BLaER1 (cell line): ENCODE results near the gene STPG3.
A peak's percentile ranks its signal among the peaks of the same experiment; 100 is the strongest.

Experiments
- H3K27ac ChIP-seq: shearing (Covaris generic); formaldehyde crosslinking; 2 replicates; pipeline ENCODE4 v1.8.1; 2022
- H3K27me3 ChIP-seq: shearing (Covaris generic); formaldehyde crosslinking; 2 replicates; pipeline ENCODE4 v1.8.1; 2022
- H3K36me3 ChIP-seq: shearing (Covaris generic); formaldehyde crosslinking; 2 replicates; pipeline ENCODE4 v1.8.1; 2022
- H3K4me1 ChIP-seq: shearing (Covaris generic); formaldehyde crosslinking; 2 replicates; pipeline ENCODE4 v1.8.1; 2022
- H3K4me2 ChIP-seq: shearing (Covaris generic); formaldehyde crosslinking; 2 replicates; pipeline ENCODE4 v1.8.1; 2022
- H3K4me3 ChIP-seq: shearing (Covaris generic); formaldehyde crosslinking; 2 replicates; pipeline ENCODE4 v1.8.1; 2022
- H3K9ac ChIP-seq: shearing (Covaris generic); formaldehyde crosslinking; 2 replicates; pipeline ENCODE4 v1.8.1; 2022
- H3K9me3 ChIP-seq: shearing (Covaris generic); formaldehyde crosslinking; 2 replicates; pipeline ENCODE4 v1.8.1; 2022
- H4K20me1 ChIP-seq: shearing (Covaris generic); formaldehyde crosslinking; 2 replicates; pipeline ENCODE4 v1.8.1; 2022
- Cebpa-rat ChIP-seq: shearing (Covaris generic); IDR thresholded peaks from 2 replicates; pipeline ENCODE4 v1.8.1; 2022

STPG3 gene

DNA sequence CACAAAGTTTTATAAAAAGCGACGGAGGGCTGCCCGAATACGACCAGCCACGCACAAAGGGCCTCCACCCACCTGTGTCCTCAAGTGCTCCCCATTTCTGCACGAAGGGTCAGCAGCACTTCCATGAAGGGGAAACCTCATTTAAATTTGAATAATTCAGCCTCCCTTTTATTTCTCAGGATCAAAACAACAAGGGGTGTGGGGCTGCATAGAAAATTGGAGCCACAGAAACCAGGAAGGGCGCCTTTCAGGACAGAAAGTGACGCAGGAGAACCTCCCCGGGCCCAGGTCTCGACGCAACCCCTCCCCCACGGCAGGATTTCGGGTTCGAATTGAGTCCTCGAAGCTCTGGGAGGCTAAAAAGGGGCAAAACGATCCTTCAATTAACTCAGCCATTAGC lies 48.9 kb downstream of the STPG3 start:
- no peak for TF ChIP-seq Cebpa-rat
- Histone ChIP-seq H3K27me3 (peaks cover 60% of the 10 kb centered on the region), H3K27ac (no peak overlapping the region), H3K9me3 (no peaks in the 10 kb centered on the region), H3K9ac (peak overlapping the region; percentile 13; the same call in 1 of the 2 replicates), H3K4me3 (peak overlapping the region; percentile 76; the same call in 1 of the 2 replicates), H3K4me2 (peak overlapping the region; percentile 99), H3K36me3 (peaks cover 9% of the 10 kb centered on the region), H3K4me1 (peaks cover 81% of the 10 kb centered on the region), H4K20me1 (peaks cover 55% of the 10 kb centered on the region)

GRCh38 chr9:137300567-137301080 lies 49.5 kb downstream of the STPG3 start:
- no peak overlapping the region for H3K27ac ChIP-seq
- peaks cover 86% of the 10 kb centered on the region for H3K4me1 ChIP-seq
- H3K9ac ChIP-seq = peak overlapping the region; percentile 77
- no peak for TF ChIP-seq Cebpa-rat
- peaks cover 9% of the 10 kb centered on the region for H3K36me3 ChIP-seq
- H4K20me1 ChIP-seq = peaks cover 55% of the 10 kb centered on the region
- H3K9me3 ChIP-seq = no peaks in the 10 kb centered on the region
- peak overlapping the region; percentile 99 for H3K4me2 ChIP-seq
- peak overlapping the region; percentile 76 for H3K4me3 ChIP-seq
- peaks cover 58% of the 10 kb centered on the region for H3K27me3 ChIP-seq

- TF ChIP-seq Cebpa-rat = no peak
- Histone ChIP-seq H4K20me1 (peaks cover 55% of the 10 kb centered on the region), H3K9me3 (no peaks in the 10 kb centered on the region), H3K27ac (peak overlapping the region; percentile 50), H3K9ac (peak overlapping the region; percentile 77), H3K4me1 (peaks cover 89% of the 10 kb centered on the region), H3K27me3 (peaks cover 54% of the 10 kb centered on the region), H3K4me3 (peak overlapping the region; percentile 76), H3K36me3 (peaks cover 9% of the 10 kb centered on the region), H3K4me2 (peak overlapping the region; percentile 99)
These were observed 50.2 kb downstream of the STPG3 start for GRCh38 chr9:137301081-137301947.

- peak within 1 kb of the TSS; percentile 76 for H3K4me3 ChIP-seq
- peaks cover 9% of the 10 kb centered on the region for H3K36me3 ChIP-seq
- TF ChIP-seq Cebpa-rat = no peak
- H3K9me3 ChIP-seq = no peaks in the 10 kb centered on the region
- peak within 1 kb of the TSS; percentile 77 for H3K9ac ChIP-seq
- peaks cover 47% of the 10 kb centered on the region for H4K20me1 ChIP-seq
- H3K4me1 ChIP-seq = peaks cover 89% of the 10 kb centered on the region
- H3K4me2 ChIP-seq = peak within 1 kb of the TSS; percentile 99
- peaks cover 46% of the 10 kb centered on the region for H3K27me3 ChIP-seq
- H3K27ac ChIP-seq = peak within 1 kb of the TSS; percentile 79
These were observed 51.0 kb downstream of the STPG3 start, which contains the start of gene NRARP for GRCh38 chr9:137302118-137302448. TSS of gene NRARP (minus strand) at chr9:137302271. CDS start at chr9:137301928, 343 bp downstream.

- H3K9me3 ChIP-seq = no peaks in the 10 kb centered on the region
- TF ChIP-seq Cebpa-rat = no peak
- H3K27me3 ChIP-seq = peaks cover 41% of the 10 kb centered on the region
- peak overlapping the region; percentile 99 for H3K4me2 ChIP-seq
- H3K4me1 ChIP-seq = peaks cover 89% of the 10 kb centered on the region
- peak overlapping the region; percentile 73 for H3K9ac ChIP-seq
- H4K20me1 ChIP-seq = peaks cover 42% of the 10 kb centered on the region
- peak overlapping the region; percentile 79 for H3K27ac ChIP-seq
- H3K36me3 ChIP-seq = peaks cover 9% of the 10 kb centered on the region
- peak overlapping the region; percentile 76 for H3K4me3 ChIP-seq
These were observed 51.5 kb downstream of the STPG3 start for GRCh38 chr9:137302449-137303150.
